ENCODE results near the gene COL6A3.

DNA sequence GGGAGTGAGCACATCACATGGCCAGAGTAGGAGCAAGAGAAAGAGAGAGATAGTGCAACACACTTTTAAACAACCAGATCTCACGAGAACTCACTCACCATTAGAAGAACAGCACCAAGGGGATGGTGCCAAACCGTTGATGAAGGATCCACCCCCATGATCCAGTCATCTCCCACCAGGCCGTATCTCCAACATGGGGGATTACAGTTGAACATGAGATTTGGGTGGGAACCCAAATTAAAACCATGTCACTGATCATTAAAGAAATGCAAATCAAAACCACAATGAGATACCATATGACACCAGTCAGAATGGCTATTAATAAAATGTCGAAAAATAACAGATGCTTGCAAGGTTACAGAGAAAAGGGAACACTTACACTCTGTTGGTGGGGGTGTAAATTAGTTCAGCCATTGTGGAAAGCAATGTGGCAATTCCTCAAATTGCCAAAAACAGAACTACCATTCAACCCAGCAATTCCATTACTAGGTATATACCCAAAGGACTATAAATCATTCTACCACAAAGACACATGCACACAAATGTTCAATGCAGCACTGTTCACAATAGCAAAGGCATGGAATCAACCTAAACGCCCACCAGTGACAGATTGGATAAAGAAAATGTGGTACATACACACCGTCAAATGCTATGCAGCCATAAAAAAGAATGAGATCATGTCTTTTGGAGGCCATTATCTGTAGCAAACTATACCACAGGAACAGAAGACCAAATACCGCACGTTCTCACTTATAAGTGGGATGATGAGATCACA lies 137.1 kb downstream of the COL6A3 start:
- no peak for TF ChIP-seq EZH2 (IDR thresholded peaks at IDR 0.05)
- TF ChIP-seq, protein P1, sequence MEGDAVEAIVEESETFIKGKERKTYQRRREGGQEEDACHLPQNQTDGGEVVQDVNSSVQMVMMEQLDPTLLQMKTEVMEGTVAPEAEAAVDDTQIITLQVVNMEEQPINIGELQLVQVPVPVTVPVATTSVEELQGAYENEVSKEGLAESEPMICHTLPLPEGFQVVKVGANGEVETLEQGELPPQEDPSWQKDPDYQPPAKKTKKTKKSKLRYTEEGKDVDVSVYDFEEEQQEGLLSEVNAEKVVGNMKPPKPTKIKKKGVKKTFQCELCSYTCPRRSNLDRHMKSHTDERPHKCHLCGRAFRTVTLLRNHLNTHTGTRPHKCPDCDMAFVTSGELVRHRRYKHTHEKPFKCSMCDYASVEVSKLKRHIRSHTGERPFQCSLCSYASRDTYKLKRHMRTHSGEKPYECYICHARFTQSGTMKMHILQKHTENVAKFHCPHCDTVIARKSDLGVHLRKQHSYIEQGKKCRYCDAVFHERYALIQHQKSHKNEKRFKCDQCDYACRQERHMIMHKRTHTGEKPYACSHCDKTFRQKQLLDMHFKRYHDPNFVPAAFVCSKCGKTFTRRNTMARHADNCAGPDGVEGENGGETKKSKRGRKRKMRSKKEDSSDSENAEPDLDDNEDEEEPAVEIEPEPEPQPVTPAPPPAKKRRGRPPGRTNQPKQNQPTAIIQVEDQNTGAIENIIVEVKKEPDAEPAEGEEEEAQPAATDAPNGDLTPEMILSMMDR (IDR thresholded peaks at IDR 0.05): no peak

All from neural progenitor cell (in vitro differentiated cells).